ENCODE data around the gene DDRGK1.

- TF ChIP-seq CTCF (IDR thresholded peaks at IDR 0.05) (no peak), E2F6 (IDR thresholded peaks at IDR 0.05; ENCODE audit: borderline replicate concordance, low read depth) (no peak), RCOR1 (IDR thresholded peaks at IDR 0.05; ENCODE audit: low read depth, low read length) (no peak), MAX (IDR thresholded peaks at IDR 0.05) (no peak), ELK1 (IDR thresholded peaks at IDR 0.05; ENCODE audit: low read depth, low read length) (no peak), RAD21 (conservative IDR thresholded peaks at IDR 0.05 in 1 of 2, IDR thresholded peaks at IDR 0.05 in 1 of 2) (no peak), PBX3 (IDR thresholded peaks at IDR 0.05) (no peak), JUN (IDR thresholded peaks at IDR 0.05) (no peak), EP300 (IDR thresholded peaks at IDR 0.05) (no peak), REST (IDR thresholded peaks at IDR 0.05) (no peak), HES2 (IDR thresholded peaks at IDR 0.05) (no peak)
Observed at GRCh38 chr20:3199206-3199605, 5.3 kb downstream of the DDRGK1 start.
